SW 1271 (cell line): ENCODE results near the gene NBAS.

Source experiments
- DNase-seq, 2 experiments: peaks; one replicate each; lab custom pipeline; 2025; lab: John Stamatoyannopoulos, UW

Gene NBAS

DNA sequence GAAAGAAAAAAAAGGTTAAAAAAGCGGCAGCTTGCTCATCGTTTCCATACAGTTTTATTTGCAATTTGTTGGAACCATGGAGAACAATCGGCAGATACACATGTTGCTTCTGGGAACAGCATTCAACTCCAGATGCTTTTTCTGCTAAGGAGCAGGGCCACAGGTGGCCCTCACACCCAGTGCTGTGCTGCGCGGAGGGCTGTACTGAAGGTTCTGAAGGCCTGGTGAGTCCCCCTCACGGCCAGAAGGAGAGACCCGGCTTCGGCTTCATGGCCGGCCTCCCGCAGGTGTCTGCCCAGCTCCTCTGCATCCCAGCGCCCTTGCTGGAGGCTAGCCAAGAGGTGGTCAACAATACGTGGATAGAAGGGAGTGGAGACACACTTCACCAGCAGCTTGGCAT, 394.3 kb downstream of the NBAS start:
- DNase-seq, result no peak

DNA sequence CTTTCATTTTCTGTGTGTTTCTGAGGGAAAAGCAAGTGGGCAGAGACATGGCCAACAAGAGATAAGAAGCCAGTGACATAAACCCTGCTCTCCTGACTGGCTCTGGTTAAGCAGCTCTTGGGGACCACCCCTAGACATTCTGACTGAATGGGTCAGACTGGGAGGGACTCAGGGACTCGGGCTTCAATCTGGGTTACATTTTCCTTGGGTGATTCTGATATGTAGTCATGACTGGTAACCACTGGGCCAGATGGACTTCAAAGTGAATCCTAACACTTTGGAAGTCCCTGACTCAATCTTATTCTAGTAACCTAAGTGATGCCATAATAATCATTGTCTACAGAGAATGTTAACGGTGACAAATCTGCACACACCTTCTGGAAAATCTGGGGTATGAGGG, 397.8 kb downstream of the NBAS start:
- no peak for DNase-seq

DNA sequence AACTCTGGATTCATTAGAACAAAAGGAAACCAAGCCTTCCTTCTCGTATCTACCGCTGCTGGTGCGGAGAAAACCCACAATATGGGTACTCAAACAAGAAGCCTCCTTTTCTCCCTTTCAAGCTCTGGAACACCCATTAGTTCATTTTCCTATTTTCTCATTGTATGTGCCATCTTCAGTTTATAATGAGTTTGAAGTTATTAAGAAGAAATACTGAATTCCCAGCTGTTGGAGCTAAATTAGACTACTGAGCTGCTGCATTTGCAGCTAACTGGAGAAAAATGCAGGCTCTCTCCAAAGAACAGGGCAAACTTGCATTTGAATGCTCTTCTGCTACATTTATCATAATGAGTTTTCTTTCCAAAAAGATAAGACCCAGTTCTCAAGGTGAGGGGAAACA, 398.5 kb downstream of the NBAS start:
- DNase-seq, result no peak

DNA sequence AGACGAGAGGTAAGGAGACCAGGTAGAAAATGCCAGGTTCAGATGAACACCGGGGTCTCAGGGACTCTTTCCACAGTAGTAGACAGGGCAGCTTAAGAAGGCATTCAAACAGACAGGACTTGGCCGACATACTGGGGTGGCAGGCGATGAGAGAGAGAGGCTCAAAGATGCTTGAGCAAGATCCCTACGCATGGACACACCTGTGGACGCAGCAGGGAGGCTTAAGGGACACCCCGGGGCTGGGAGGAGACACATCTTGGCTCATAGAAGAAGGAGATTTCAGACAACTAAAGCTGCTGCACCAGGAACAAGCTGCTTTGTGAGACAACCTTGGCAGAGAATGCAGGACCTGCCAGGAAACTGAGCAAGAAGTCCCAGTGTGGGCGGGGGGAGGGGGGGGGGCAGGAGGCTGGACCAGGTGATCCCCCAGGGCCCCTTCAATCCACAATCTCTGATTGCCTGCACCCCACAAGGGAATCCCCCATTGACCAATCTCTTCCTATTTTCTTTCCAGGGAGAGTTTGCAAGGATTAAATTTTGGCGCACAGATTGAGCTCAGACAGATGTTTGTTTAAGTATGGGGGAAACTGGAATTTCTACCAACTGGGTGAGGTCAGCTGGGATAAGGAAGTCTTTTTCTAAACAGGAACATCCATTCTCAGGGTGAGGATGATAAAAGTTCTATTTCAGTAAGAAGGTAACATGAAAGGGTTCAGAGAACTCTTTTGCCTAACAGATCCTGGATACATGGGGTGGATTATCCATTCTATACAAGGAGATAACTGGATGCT, 400.7 kb downstream of the NBAS start:
- DNase-seq, result no peak

DNA sequence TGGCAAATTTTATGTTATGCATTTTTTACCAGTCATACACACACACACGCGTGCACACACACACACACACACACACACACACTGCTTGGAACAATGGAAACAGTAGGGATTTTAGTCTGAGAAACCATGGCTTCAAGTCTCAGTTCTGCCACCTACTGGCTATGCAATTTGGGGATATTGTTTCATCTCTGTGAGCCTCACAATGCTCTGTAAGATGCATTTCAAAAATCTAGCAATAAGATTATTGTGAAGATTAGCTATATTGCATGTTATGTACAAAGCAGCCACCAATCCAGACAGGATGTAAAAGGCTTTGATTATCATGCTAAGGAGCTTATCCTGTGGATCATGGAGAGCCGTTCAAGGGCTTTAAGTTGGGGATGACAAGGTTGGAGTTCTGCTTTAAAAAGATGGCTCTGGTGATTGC, 401.4 kb downstream of the NBAS start:
- DNase-seq, result peak; percentile 7 to 24

DNA sequence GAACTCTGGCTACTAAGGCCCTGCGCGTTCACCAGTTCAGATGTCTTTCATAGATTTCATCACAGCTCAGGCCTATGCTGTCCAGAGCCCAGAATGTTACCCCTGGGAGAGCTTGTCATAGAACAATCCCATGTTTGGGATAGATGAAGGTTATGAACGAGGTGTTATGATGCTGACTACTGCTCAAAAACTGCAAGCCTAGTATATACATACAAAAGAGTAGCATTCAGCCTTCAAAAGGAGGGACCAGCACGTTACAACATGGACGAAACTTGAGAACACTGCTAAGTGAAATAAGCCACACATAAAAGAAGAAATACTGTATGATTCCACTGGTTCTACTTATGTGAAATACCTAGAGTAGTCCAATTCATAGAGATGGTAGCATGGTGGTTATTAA, 401.9 kb downstream of the NBAS start:
- DNase-seq, result no peak

DNA sequence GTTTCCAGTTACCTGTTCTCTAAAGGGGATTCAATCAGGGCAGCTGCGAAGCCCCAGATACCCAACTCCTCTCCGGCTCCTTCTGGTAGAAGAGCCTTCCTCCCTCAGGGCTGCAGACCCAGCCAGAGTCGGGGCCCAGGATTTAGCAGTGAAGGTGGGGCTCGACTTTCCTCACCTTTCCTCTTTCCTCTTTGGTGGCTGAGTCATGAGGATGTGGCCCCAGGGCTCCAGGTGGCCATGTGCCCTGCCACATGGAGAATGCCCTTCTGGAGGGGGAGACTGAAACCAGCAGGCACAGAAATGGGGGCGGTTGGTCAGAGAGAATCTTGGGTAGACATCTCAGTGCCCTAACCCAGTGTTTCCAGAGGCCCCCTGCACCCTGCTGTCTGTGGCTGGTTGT, 402.6 kb downstream of the NBAS start:
- no peak for DNase-seq

DNA sequence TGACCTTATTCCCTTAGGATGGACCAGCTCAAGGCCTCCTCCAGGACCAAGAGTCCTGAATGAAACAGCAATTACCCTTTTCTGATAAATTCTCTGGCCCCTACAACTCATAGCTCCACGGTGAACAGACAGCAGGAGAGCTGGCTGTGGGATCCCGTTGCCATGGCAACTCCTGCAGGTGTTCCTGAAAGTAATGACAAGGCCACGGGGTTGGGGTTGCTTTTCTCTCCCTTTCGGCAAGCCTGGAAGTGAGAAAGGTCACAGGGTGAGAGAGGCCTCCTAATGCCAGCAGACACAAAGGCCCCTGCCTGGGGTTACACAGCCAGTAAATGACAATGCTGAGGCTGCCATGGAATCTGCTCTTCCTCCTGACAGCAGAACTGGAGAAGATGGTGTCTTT, 403.0 kb downstream of the NBAS start:
- DNase-seq, result no peak

DNA sequence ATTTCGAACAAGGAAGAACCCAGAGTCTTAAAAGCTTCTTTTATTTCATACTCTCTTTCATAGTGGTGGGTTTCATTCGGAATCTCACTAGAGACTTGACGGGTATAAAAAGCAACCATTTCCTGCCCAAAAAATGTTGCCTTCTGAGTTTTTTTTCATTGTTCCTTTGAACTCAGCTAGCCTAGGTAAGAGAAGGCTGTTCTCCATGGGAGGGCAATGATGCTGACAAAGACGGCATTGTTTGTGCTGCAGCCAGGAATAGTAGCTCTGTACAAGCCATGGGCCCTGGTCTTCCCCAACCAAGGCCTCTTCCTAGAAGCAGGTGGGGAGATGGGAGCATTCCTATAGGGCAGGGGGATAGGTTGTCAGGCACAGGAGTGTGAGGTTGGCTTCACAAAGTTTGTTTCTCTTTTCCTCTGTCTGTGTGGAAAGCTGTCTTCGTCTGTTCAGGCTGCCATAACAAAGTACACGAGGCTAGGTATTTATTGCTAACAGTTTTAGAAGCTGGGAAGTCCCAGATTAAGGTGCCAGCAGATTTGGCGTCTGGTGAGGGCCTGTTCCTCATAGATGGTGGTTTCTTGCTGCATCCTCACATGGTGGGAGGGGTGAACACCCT, 405.1 kb downstream of the NBAS start:
- DNase-seq, result no peak

DNA sequence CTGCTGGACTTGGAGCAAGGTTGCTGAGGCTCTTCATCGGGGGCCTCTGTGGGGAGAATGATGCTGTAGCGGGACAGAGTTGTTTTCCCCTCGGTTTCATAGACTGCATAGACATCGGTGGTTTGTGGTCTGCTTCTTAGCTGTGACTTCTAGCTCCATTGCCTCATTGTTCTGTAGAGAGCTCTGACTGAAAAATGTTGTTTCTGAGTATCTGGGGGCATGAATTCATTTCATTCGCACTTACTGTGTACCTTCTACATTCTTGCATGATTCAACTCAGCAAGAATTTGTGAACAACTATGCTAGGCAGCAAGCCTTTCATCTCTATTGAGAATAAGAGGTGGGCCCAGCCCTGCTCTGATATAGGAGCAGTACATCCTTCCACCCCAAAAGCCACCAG, 406.8 kb downstream of the NBAS start:
- DNase-seq, result no peak

DNA sequence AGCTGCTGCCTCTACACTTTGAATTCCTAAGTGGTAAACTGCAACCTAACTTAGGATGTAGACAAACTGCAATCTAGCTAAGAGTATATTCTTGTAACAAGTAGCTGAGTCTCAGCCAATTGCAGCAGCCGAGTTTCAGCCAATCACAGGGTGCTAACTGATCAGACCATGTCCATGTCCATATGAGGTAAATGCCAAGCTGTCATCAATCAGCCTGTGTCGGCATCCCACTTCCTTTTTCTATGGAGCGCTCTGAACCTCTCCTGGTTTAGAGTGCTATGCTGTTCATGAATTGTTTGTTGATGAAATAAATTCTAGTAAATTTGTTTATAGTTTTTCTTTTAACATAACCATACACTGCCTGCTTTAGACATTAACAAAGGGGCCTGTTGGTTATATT, 408.8 kb downstream of the NBAS start:
- no peak for DNase-seq

DNA sequence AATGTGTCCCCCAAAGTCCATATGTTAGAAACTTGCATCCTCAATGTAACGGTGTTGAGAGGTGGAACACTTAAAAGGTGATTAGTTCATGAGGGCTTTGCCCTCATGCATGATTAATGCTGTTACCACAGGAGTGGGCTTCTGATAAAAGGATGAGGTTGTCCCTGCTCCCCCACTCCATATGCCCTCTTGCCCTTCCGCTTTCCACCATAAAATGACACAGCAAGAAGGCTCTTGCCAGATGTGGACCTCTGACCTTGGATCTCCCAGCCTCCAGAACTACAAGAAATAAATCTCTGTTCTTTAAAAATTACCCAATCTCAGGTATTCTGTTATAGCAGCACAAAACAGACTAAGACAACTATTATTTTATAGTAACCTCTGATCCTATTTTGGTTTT, 412.1 kb downstream of the NBAS start:
- DNase-seq, result no peak

DNA sequence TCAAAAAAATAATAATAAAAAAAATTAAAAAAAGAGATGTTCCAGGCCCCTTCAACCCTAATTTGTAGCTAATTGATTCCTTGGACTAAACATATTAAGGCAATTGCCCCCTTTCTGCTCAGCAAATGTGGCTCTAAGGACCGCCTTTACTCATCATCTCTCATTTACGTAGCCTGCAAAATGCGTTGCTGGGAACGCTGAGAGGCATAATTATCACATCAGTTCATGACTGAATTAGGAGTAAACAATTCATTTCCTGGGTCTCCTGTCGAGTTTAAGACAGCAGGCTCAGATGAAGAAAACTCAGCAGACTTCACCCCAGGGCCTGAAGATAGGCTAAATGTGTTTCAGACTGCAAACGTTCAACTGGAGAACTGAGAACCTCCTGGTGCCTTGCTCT, 413.5 kb downstream of the NBAS start:
- DNase-seq, result no peak

DNA sequence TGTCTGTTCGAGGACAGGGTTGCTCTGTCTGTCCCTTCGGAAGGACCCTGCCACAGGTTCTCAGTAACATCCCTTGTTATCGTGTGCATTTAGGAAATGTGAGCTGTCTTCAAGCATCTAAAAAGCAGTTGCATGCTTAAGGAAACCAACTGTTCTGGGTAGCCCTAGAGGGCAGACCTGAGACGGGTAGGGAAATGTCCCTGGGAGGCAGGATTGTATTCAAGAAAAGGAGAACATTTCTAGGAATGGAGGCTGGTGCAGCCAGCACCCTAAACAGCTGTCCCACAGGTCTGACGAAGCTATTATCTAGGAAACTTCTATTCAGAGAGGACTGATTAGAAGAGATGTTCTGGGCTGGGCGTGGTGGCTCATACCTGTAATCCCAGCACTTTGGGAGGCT, 414.2 kb downstream of the NBAS start:
- DNase-seq, result no peak

DNA sequence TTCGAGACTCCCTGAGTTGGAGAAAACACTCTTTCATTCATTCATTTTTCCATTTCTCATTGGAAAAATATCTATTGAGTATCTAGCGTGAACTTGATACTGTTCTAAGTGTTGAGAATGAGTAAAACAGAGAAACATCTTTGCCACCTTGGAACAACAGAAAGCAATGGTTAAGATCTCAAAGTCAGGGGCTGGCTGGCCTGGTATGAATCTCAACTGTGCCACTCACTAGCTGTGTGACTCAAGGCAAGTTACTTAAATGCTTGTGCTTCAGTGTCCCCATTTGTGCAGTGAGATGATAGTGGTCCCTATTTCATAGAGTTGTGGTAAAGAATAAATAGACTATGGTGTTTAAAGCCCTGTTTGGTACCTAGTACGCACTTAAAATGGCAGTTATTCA, 415.2 kb downstream of the NBAS start:
- DNase-seq, result no peak

DNA sequence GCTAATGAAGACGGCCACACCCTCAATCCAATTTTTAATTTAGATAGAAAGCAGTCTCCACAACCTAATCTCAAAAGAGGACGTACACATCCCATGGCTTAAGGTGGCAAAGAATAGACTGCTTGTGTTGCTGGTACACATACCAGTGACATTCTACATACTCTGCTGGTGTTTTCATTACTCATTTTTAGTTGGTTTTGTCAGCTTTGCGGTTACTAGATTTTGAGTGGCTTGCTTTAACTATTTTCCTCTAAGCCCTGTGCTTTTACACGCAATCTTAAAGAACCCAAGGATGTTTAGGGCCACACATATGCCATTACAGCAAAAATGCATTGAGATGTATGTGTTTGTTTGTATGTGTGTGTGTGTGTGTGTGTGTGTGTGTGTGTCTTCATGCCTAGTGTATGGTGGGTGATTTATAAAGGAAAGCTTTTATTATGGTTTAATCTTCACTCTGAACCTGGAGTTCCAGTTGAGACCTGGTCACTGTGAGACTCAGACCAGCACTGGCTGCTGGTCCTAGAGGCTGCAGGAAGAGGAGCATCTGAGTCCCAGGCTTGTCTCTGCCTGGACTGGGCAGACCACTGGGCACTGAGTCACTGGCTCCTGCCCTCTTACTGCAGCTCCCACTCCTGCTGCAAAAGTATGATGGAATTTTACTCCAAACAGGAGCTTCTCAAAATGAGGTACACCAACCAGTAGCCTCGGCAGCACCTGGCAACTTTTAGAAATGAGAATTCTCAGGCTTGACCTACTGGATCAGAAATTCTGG, 415.9 kb downstream of the NBAS start:
- no peak for DNase-seq

DNA sequence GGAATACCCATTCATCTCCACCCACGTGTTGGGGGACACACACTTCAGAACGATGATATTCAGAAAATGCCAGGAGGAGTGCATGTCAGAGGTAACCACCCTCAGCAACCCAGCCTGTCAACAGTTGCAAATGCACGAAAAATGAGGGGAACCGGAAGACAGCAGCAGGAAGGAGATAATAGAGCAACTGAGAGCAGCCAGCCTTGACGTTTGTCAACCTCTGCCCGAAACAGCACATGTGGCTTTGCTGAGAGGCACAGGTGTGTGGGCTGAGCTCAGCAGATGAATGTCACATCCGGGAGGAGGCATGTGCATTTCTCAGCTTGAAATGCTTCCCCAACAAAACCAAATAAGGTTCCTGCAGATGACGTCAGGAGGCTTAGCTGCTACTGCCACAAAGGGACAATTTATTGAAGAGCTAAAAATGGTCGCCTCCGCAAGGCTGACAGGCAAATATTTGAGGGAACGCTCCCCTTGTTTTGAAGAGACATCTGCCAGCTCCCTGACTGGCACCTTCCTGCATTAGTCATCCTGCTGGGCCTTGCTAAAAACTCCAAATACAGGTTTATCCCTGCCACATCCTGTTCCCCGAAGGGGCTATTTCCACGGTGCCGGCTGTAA, 419.0 kb downstream of the NBAS start:
- DNase-seq, result no peak

DNA sequence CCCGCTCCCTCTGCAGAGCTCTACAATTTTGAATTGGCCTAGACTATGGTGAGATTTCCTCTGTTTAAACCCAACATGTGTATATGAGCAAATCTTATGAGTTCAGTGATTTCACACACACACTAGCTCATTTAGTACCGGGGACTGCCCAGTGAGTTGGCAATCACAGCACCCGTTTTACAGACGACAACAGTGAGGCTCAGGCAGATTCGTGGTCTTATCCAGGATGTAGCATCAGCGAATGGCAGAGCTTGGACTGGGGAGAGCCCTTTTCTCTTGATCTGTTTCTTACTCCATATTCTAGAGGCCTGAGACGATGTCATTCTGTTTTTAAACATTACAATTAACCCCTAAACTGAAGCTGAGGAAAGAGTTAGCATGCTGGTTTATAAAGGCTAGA, 419.9 kb downstream of the NBAS start:
- DNase-seq, result no peak

DNA sequence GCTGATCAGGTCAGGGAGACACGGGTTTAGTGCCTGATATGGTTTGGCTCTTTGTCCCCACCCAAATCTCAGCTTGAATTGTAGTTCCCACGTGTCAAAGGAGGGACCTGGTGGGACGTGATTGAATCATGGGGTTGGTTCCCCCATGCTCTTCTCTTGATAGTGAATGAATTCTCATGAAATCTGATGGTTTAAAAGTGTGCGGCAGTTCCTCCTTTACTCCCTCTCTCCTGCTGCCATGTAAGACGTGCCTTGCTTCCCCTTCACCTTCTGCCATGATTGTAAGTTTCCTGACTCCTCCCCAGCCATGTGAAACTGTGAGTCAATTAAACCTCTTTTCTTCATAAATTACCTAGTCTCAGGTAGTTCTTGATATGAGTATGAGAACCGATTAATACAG, 424.5 kb downstream of the NBAS start:
- no peak for DNase-seq

DNA sequence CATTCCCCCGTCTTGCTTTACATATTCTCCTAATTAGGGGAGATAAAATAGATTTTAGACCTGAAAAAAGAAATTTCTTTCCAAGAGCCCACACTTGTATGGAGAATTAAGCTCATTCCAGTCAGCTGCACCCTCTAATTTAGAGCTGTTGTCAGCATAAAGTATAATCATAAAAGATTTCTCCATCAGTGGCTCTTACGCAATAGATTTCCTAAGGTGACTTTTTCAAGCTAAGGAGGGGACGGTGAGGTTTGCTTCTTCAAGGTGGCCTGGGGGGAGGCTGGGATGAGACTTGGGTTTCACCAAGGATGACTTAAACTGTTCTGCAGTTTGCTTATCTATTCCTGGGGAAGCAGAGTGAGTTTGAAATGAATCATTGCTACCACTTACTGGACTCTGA, 426.2 kb downstream of the NBAS start:
- no peak for DNase-seq

DNA sequence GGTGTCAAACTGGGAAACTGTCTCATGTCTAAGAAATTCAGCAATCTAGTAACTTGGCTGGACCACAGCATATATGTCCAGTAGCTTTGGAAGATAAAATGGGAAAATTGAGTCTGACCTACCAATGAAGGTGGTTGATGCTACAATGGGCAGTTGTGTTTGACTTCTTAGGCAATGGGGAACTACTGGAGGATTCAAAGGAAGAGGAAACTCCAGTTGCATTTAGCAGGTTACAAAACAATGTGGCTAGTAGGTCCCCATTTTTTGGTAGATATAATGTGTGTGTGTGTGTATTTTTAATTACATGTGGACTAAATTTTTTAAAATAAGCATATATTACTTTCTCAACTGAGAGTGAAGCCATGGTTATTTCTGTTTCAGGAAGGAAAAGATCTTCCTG, 427.7 kb downstream of the NBAS start:
- DNase-seq, result no peak

DNA sequence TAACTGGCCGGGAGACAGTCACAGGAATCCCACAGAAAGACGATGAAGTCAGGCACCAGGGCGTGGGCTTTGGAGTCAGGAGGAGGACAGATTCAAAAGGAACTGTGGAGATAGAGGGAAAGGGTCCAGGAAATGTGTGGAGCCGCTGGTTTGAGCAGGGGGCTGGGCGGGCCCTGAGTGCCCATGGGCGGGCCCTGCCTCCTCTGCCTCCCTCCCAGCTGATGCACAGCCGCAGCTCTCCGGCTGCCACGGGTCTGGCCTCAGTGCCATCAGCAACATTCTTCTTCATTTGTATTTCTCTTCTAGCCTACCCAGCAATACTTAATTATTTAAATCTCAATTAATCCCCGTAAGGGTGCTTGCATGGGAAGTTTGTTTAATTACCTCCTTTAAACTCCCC, 432.3 kb downstream of the NBAS start:
- DNase-seq, result no peak

DNA sequence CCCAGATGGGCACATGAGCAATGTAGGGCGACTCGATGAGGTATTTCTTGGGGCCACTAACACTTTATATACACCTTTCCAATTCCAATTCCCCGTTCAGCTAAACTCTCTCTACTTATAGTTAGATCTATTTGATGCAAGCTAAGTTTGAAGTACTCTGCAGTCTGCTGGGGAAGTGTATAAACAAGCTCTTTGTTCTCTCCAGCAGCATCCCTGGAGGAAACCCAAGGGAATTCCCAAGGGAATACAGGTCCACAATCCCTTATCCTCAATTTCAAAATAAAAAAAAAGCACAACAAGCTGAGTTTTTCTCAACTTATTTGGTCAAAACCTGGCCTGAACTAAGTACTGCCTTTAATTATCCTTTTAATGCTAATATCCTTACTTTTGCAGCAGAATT, 433.3 kb downstream of the NBAS start:
- no peak for DNase-seq
